ENCODE measurements around the gene RANBP10.

The RANBP10 gene

GRCh38 chr16:67734731-67735201, 71.6 kb downstream of the RANBP10 start:
- no peak for DNase-seq

- no peak for DNase-seq
Observed at GRCh38 chr16:67733734-67734470, 72.5 kb downstream of the RANBP10 start.

- no peak for DNase-seq
Observed at GRCh38 chr16:67731753-67732095, 74.6 kb downstream of the RANBP10 start.

- DNase-seq: no peak
Observed at GRCh38 chr16:67731071-67731752, 75.1 kb downstream of the RANBP10 start.

- DNase-seq: no peak
Observed at GRCh38 chr16:67730326-67730725, 76.0 kb downstream of the RANBP10 start.

- DNase-seq: no peak
Observed at GRCh38 chr16:67729636-67730248, 76.6 kb downstream of the RANBP10 start.

GRCh38 chr16:67727521-67728485, 78.6 kb downstream of the RANBP10 start:
- no peak for DNase-seq

- no peak for DNase-seq
Observed at GRCh38 chr16:67726106-67727034, 80.0 kb downstream of the RANBP10 start.

- DNase-seq: no peak
Observed at GRCh38 chr16:67723911-67724305, 82.5 kb downstream of the RANBP10 start.

GRCh38 chr16:67723151-67723910, 83.0 kb downstream of the RANBP10 start:
- DNase-seq: no peak

GRCh38 chr16:67720236-67720635, 86.1 kb downstream of the RANBP10 start:
- DNase-seq: no peak

GRCh38 chr16:67719778-67720144, 86.6 kb downstream of the RANBP10 start:
- peak; percentile 64 for DNase-seq

GRCh38 chr16:67719048-67719777, 87.1 kb downstream of the RANBP10 start, which contains the start of gene GFOD2:
TSS of gene GFOD2 (minus strand) at chr16:67719316. CDS start at chr16:67685715, 33,601 bp downstream.
- DNase-seq: peak; percentile 99

GRCh38 chr16:67718668-67719047, 87.7 kb downstream of the RANBP10 start:
- DNase-seq: no peak

- no peak for DNase-seq
Observed at GRCh38 chr16:67716097-67716496, 90.3 kb downstream of the RANBP10 start.

GRCh38 chr16:67714522-67714921, 91.8 kb downstream of the RANBP10 start:
- no peak for DNase-seq

GRCh38 chr16:67713647-67714273, 92.6 kb downstream of the RANBP10 start:
- no peak for DNase-seq

GRCh38 chr16:67710607-67711006, 95.8 kb downstream of the RANBP10 start:
- DNase-seq: no peak

- no peak for DNase-seq
Observed at GRCh38 chr16:67709050-67709449, 97.3 kb downstream of the RANBP10 start.

GRCh38 chr16:67708368-67708771, 98.0 kb downstream of the RANBP10 start:
- DNase-seq: no peak

Measured in eye (tissue), 1 donor.